Keratinocyte (primary cell): Measurements from ENCODE around the gene EIF4E2. TPM values are rescaled to one million over a fixed set of nuclear protein-coding genes. Genes with fewer than 3 reads are reported as not detected.

Source experiments
- DNase-seq: peaks from one replicate; pipeline ENCODE4 v3.0.0-alpha.2; 2011; ENCODE audit warnings: low read depth, missing footprints, low spot score
- FAIRE-seq: peaks from 2 replicates; lab custom pipeline; 2011; peaks lifted over from hg19 to GRCh38; lab: Jason Lieb, UNC
- H2AFZ ChIP-seq: 2 replicates; pipeline ENCODE4 v1.6.0; 2012; ENCODE audit warnings: low read length, control low read depth, inconsistent platforms; ENCODE audit not compliant: control insufficient read depth
- H3K27ac ChIP-seq: 2 replicates; pipeline ENCODE4 v1.5.1; 2011; ENCODE audit warnings: low read length; ENCODE audit not compliant: control insufficient read depth, insufficient read depth
- H3K27me3 ChIP-seq: 3 replicates; pipeline ENCODE4 v1.6.0; 2011; ENCODE audit warnings: low read length; ENCODE audit not compliant: control insufficient read depth, insufficient read depth; ENCODE audit errors: extremely low read depth
- H3K36me3 ChIP-seq, 2 experiments: 2 replicates in 1 of 2; 3 replicates in 1 of 2; pipeline ENCODE4 v1.5.1; 2011; ENCODE audit warnings: low read length in 2 of 2, mild to moderate bottlenecking in 1 of 2; ENCODE audit not compliant: control insufficient read depth in 2 of 2, insufficient read depth in 2 of 2; ENCODE audit errors: extremely low read depth in 1 of 2
- H3K4me1 ChIP-seq: 3 replicates; pipeline ENCODE4 v1.5.1; 2011; ENCODE audit warnings: low read length; ENCODE audit not compliant: control insufficient read depth, insufficient read depth; ENCODE audit errors: extremely low read depth
- H3K4me2 ChIP-seq: 3 replicates; pipeline ENCODE4 v1.6.0; 2011; ENCODE audit warnings: low read depth, low read length; ENCODE audit not compliant: control insufficient read depth, insufficient read depth; ENCODE audit errors: extremely low read depth
- H3K4me3 ChIP-seq, 3 experiments: fragments of 200-600 bp in 1 of 3; sonication (generic) in 1 of 3; 2 replicates in 2 of 3; 3 replicates in 1 of 3; pipeline ENCODE4 v1.5.1; 2011 to 2016; ENCODE audit warnings: low read length in 3 of 3, mild to moderate bottlenecking in 3 of 3, control low read depth in 2 of 3, inconsistent platforms in 1 of 3, low read depth in 1 of 3, mixed read lengths in 1 of 3, mixed run types in 1 of 3, moderate library complexity in 1 of 3; ENCODE audit not compliant: control insufficient read depth in 2 of 3, insufficient read depth in 2 of 3; ENCODE audit errors: extremely low read depth in 1 of 3
- H3K79me2 ChIP-seq: 2 replicates; pipeline ENCODE4 v1.6.0; 2012; ENCODE audit warnings: low read length; ENCODE audit not compliant: control insufficient read depth, insufficient read depth
- H3K9ac ChIP-seq: 3 replicates; pipeline ENCODE4 v1.6.0; 2011; ENCODE audit warnings: low read length; ENCODE audit not compliant: control insufficient read depth, insufficient read depth; ENCODE audit errors: extremely low read depth
- H3K9me1 ChIP-seq: 3 replicates; pipeline ENCODE4 v1.6.0; 2011; ENCODE audit warnings: low read length; ENCODE audit not compliant: control insufficient read depth, insufficient read depth; ENCODE audit errors: extremely low read depth
- H3K9me3 ChIP-seq: 2 replicates; pipeline ENCODE4 v1.5.1; 2012; ENCODE audit warnings: low read depth, low read length; ENCODE audit not compliant: control insufficient read depth
- H4K20me1 ChIP-seq: 3 replicates; pipeline ENCODE4 v1.6.0; 2011; ENCODE audit warnings: low read length; ENCODE audit not compliant: control insufficient read depth, insufficient read depth; ENCODE audit errors: extremely low read depth
- EZH2 ChIP-seq: IDR thresholded peaks from one replicate; pipeline ENCODE4 v1.6.1; 2012; ENCODE audit warnings: inconsistent platforms, mild to moderate bottlenecking, low read length, moderate library complexity
- dilution Hi-C: fragments of 300-500 bp; cut with MboI; formaldehyde crosslinking; loops from one replicate; pipeline ENCODE4 v1.7.0; 2020; ENCODE audit warnings: low sequenced_read_pairs; ENCODE audit not compliant: extremely low pct_ligation_motif_present
- polyA plus RNA-seq, 5 experiments: library from polyadenylated mRNA; depleted of rRNA in 3 of 5; stranded (reverse) in 3 of 5; stranded (forward) in 1 of 5; unstranded in 1 of 5; fragments of >200 nt; gene quantifications; 1 replicate in 1 of 5; 2 replicates in 3 of 5; 3 replicates in 1 of 5; pipeline versions ENCODE4 v1.2.1 to v1.2.3, GENCODE V29; 2011 to 2012; ENCODE audit warnings: missing spikeins in 2 of 5, low read depth in 1 of 5, low replicate concordance in 1 of 5
- TF ChIP-seq, protein P1 (sequence below), 3 experiments: IDR thresholded peaks in 1 of 3; conservative IDR thresholded peaks in 1 of 3; optimal IDR thresholded peaks in 1 of 3; 2 replicates in 2 of 3; 3 replicates in 1 of 3; pipeline versions ENCODE3 to v1.5.1; 2011; ENCODE audit warnings: low read length in 3 of 3, mild to moderate bottlenecking in 3 of 3, moderate library complexity in 2 of 3, control low read depth in 1 of 3, inconsistent platforms in 1 of 3; ENCODE audit not compliant: insufficient read depth in 2 of 3; ENCODE audit errors: extremely low read depth in 1 of 3

EIF4E2 gene
- polyA plus RNA-seq, 1 donor (not counting 4 experiments of a cell fraction or from before 2014, with no cell fraction given) = 79.2 TPM

- no peak overlapping the region for H3K27ac ChIP-seq
- H3K36me3 ChIP-seq = no peaks in the 10 kb centered on the region
- dilution Hi-C loops = no loop called here
- no peak for DNase-seq
- TF ChIP-seq, protein P1, sequence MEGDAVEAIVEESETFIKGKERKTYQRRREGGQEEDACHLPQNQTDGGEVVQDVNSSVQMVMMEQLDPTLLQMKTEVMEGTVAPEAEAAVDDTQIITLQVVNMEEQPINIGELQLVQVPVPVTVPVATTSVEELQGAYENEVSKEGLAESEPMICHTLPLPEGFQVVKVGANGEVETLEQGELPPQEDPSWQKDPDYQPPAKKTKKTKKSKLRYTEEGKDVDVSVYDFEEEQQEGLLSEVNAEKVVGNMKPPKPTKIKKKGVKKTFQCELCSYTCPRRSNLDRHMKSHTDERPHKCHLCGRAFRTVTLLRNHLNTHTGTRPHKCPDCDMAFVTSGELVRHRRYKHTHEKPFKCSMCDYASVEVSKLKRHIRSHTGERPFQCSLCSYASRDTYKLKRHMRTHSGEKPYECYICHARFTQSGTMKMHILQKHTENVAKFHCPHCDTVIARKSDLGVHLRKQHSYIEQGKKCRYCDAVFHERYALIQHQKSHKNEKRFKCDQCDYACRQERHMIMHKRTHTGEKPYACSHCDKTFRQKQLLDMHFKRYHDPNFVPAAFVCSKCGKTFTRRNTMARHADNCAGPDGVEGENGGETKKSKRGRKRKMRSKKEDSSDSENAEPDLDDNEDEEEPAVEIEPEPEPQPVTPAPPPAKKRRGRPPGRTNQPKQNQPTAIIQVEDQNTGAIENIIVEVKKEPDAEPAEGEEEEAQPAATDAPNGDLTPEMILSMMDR (optimal IDR thresholded peaks at IDR 0.05 in 1 of 3, IDR thresholded peaks at IDR 0.05 in 1 of 3, conservative IDR thresholded peaks at IDR 0.05 in 1 of 3; ENCODE audit: extremely low read depth in 1 of 3, insufficient read depth in 2 of 3, low read length in 3 of 3) = no peak
- TF ChIP-seq EZH2 = no peak
- H3K79me2 ChIP-seq = no peaks in the 10 kb centered on the region
- H2AFZ ChIP-seq = no peak overlapping the region
- no peak overlapping the region for H3K4me3 ChIP-seq
- H3K27me3 ChIP-seq = peaks cover 36% of the 10 kb centered on the region
- H3K9me3 ChIP-seq = no peaks in the 10 kb centered on the region
- no peak for FAIRE-seq
- H3K9ac ChIP-seq = no peak overlapping the region
- H3K9me1 ChIP-seq = no peaks in the 10 kb centered on the region
- no peak overlapping the region for H3K4me2 ChIP-seq
- no peaks in the 10 kb centered on the region for H4K20me1 ChIP-seq
- H3K4me1 ChIP-seq = no peaks in the 10 kb centered on the region
Observed at GRCh38 chr2:232506709-232507108, 43.8 kb upstream of the EIF4E2 start.

- Histone ChIP-seq H4K20me1 (no peaks in the 10 kb centered on the region), H3K27ac (no peak overlapping the region), H3K4me1 (no peaks in the 10 kb centered on the region), H3K9me1 (no peaks in the 10 kb centered on the region), H2AFZ (no peak overlapping the region), H3K4me2 (no peak overlapping the region), H3K4me3 (no peak overlapping the region), H3K9ac (no peak overlapping the region), H3K36me3 (no peaks in the 10 kb centered on the region), H3K9me3 (no peaks in the 10 kb centered on the region), H3K79me2 (no peaks in the 10 kb centered on the region), H3K27me3 (peaks cover 30% of the 10 kb centered on the region)
- dilution Hi-C loops = no loop called here
- no peak for TF ChIP-seq EZH2
- TF ChIP-seq, protein P1 (optimal IDR thresholded peaks at IDR 0.05 in 1 of 3, IDR thresholded peaks at IDR 0.05 in 1 of 3, conservative IDR thresholded peaks at IDR 0.05 in 1 of 3; ENCODE audit: extremely low read depth in 1 of 3, insufficient read depth in 2 of 3, low read length in 3 of 3) = no peak
- DNase-seq (no peak), FAIRE-seq (no peak)
Observed at GRCh38 chr2:232508251-232508650, 42.2 kb upstream of the EIF4E2 start.
